SK-N-SH (cell line): ENCODE data around the gene SLC25A17. TPM values are rescaled to one million over a fixed set of nuclear protein-coding genes. Genes with fewer than 3 reads are reported as not detected.

Source experiments
- CTCF ChIA-PET: fragments of 300-600, 350-600 bp; formaldehyde crosslinking; extraction: SDS; loops from one replicate; lab custom pipeline; 2021; lab: Yijun Ruan, JAX
- POLR2A ChIA-PET: fragments of 350-600 bp; sonication (Branson Sonifier 250); formaldehyde crosslinking; extraction: SDS; loops from one replicate; lab custom pipeline; 2020; ENCODE audit warnings: antibody characterized with exemption, inconsistent platforms; lab: Yijun Ruan, JAX
- DNase-seq: peaks from one replicate; pipeline ENCODE4 v3.0.0; 2012
- H2AFZ ChIP-seq: fragments of 200-600 bp; sonication (generic); 2 replicates; pipeline ENCODE4 v1.8.1; 2016; ENCODE audit warnings: antibody characterized with exemption, mild to moderate bottlenecking, low read depth
- H3F3A ChIP-seq: fragments of 200-600 bp; sonication (generic); replicated peaks from 2 replicates; pipeline ENCODE3; 2016; ENCODE audit warnings: antibody characterized with exemption, mild to moderate bottlenecking; ENCODE audit not compliant: insufficient read depth
- H3K27ac ChIP-seq, 2 experiments: fragments of 200-500 bp in 1 of 2; fragments of 200-600 bp in 1 of 2; sonication (Bioruptor generic) in 1 of 2; sonication (generic), shearing (Covaris generic) in 1 of 2; 2 replicates each; pipeline versions ENCODE4 v1.5.1 to v1.6.1; 2014 to 2016; ENCODE audit warnings: low read depth in 2 of 2, inconsistent platforms in 1 of 2, low read length in 1 of 2, mild to moderate bottlenecking in 1 of 2, mixed read lengths in 1 of 2
- H3K27me3 ChIP-seq: fragments of 200-600 bp; sonication (generic), shearing (Covaris generic); 2 replicates; pipeline ENCODE4 v1.6.1; 2016; ENCODE audit warnings: mixed run types; ENCODE audit not compliant: insufficient read depth
- H3K36me3 ChIP-seq, 2 experiments: fragments of 200-500 bp in 1 of 2; fragments of 200-600 bp in 1 of 2; sonication (Bioruptor generic) in 1 of 2; sonication (generic) in 1 of 2; replicated peaks in 1 of 2; 2 replicates each; pipeline versions ENCODE3 to v1.5.1; 2014 to 2016; ENCODE audit warnings: low read length in 1 of 2, mild to moderate bottlenecking in 1 of 2; ENCODE audit not compliant: insufficient read depth in 2 of 2, control insufficient read depth in 1 of 2
- H3K4me1 ChIP-seq, 2 experiments: fragments of 200-500 bp in 1 of 2; fragments of 200-600 bp in 1 of 2; sonication (Bioruptor generic) in 1 of 2; sonication (generic), shearing (Covaris generic) in 1 of 2; 2 replicates each; pipeline versions ENCODE4 v1.5.1 to v1.6.1; 2014 to 2016; ENCODE audit warnings: low read depth in 1 of 2, low read length in 1 of 2, mixed run types in 1 of 2; ENCODE audit not compliant: insufficient read depth in 2 of 2, control insufficient read depth in 1 of 2
- H3K4me2 ChIP-seq: fragments of 200-600 bp; sonication (generic), shearing (Covaris generic); 2 replicates; pipeline ENCODE4 v1.6.1; 2017; ENCODE audit warnings: mixed run types
- H3K4me3 ChIP-seq, 2 experiments: fragments of 200-500 bp in 1 of 2; fragments of 200-600 bp in 1 of 2; sonication (Bioruptor generic) in 1 of 2; sonication (generic), shearing (Covaris generic) in 1 of 2; 2 replicates each; pipeline versions ENCODE4 v1.5.1 to v1.8.1; 2014 to 2016; ENCODE audit warnings: low read depth in 2 of 2, inconsistent platforms in 1 of 2, low read length in 1 of 2, mild to moderate bottlenecking in 1 of 2, mixed read lengths in 1 of 2, moderate library complexity in 1 of 2
- H3K79me2 ChIP-seq: fragments of 200-600 bp; sonication (generic); 2 replicates; pipeline ENCODE4 v1.8.1; 2017; ENCODE audit warnings: mild to moderate bottlenecking; ENCODE audit not compliant: insufficient read depth
- H3K9ac ChIP-seq: fragments of 200-600 bp; sonication (generic); 2 replicates; pipeline ENCODE4 v1.6.1; 2017; ENCODE audit warnings: mixed run types
- H3K9me2 ChIP-seq: fragments of 200-600 bp; sonication (generic); 2 replicates; pipeline ENCODE4 v1.6.1; 2017; ENCODE audit warnings: mixed run types
- H3K9me3 ChIP-seq: fragments of 200-600 bp; sonication (generic); 2 replicates; pipeline ENCODE4 v1.6.1; 2017; ENCODE audit warnings: mixed run types, mild to moderate bottlenecking, moderate library complexity
- H4K20me1 ChIP-seq: fragments of 200-600 bp; sonication (generic); 2 replicates; pipeline ENCODE4 v1.6.1; 2017; ENCODE audit warnings: mild to moderate bottlenecking, mixed run types; ENCODE audit not compliant: insufficient read depth
- CTCF ChIP-seq: fragments of 200-600 bp; sonication (generic); IDR thresholded peaks from 2 replicates; pipeline ENCODE4 v1.6.1; 2017; ENCODE audit warnings: antibody characterized with exemption, mild to moderate bottlenecking, moderate library complexity
- FOXJ3 ChIP-seq: sonication (generic); formaldehyde crosslinking; IDR thresholded peaks from 2 replicates; pipeline ENCODE4 v1.5.1; 2020; ENCODE audit warnings: mild to moderate bottlenecking, missing genetic modification reagents
- GATA2 ChIP-seq: sonication (generic); formaldehyde crosslinking; IDR thresholded peaks from 2 replicates; pipeline ENCODE4 v1.5.0; 2020; ENCODE audit warnings: mild to moderate bottlenecking, missing genetic modification reagents
- IRF3 ChIP-seq: fragments of 150-350 bp; IDR thresholded peaks from 2 replicates; pipeline ENCODE4 v1.6.1; 2016; ENCODE audit warnings: mild to moderate bottlenecking, low read depth, low read length
- PBX3 ChIP-seq: IDR thresholded peaks from 2 replicates; pipeline ENCODE4; 2012
- POLR2AphosphoS5 ChIP-seq: IDR thresholded peaks from 2 replicates; pipeline ENCODE4 v1.6.1; 2012; ENCODE audit warnings: low read depth, low read length
- RAD21 ChIP-seq: IDR thresholded peaks from 2 replicates; pipeline ENCODE4 v1.6.1; 2012; ENCODE audit warnings: mild to moderate bottlenecking, low read length
- RFX5 ChIP-seq: IDR thresholded peaks from 2 replicates; pipeline ENCODE4 v1.6.1; 2012; ENCODE audit warnings: mild to moderate bottlenecking, improper control_type of control experiment, low read length
- TEAD4 ChIP-seq: IDR thresholded peaks from 2 replicates; pipeline ENCODE4 v1.4.0; 2012; ENCODE audit warnings: mild to moderate bottlenecking, borderline replicate concordance; ENCODE audit not compliant: insufficient read depth
- USF1 ChIP-seq: IDR thresholded peaks from 2 replicates; pipeline ENCODE4 v1.4.0; 2012; ENCODE audit warnings: low read depth, borderline replicate concordance
- WGBS: methylation state at CpG from one replicate; pipeline ENCODE4 v1.1.6; 2017; ENCODE audit warnings: low lambda C conversion rate; 5-methylcytosine and 5-hydroxymethylcytosine counted together
- polyA plus RNA-seq, 3 experiments: library from polyadenylated mRNA; depleted of rRNA; stranded (reverse); fragments of >200 nt; gene quantifications; 2 replicates each; pipeline ENCODE4 v1.2.3, GENCODE V29; 2012

Gene SLC25A17
- polyA plus RNA-seq, 1 of the 3 experiments (the other 2 are of a cell fraction) = 11.1 TPM

GRCh38 chr22:40867109-40867508 lies 48.0 kb upstream of the SLC25A17 start:
- CTCF ChIA-PET = interaction anchor here (1.4 kb wide), 1 partner anchor 32 kb away, joined by 3 read pairs; no protein-coding TSS in a partner anchor
- no peak overlapping the region for H2AFZ ChIP-seq
- H3K27me3 ChIP-seq = no peaks in the 10 kb centered on the region
- H3K4me2 ChIP-seq = no peak overlapping the region
- H3F3A ChIP-seq = no peaks in the 10 kb centered on the region
- POLR2A ChIA-PET = interaction anchor here (1.2 kb wide), 1 partner anchor 9 kb away, joined by 3 read pairs; no protein-coding TSS in a partner anchor
- H3K27ac ChIP-seq = no peak overlapping the region
- no peak for DNase-seq
- H3K4me3 ChIP-seq = no peak overlapping the region
- no peak for TF ChIP-seq CTCF
- no peak for TF ChIP-seq TEAD4
- TF ChIP-seq POLR2AphosphoS5 = no peak
- H3K9me2 ChIP-seq = no peaks in the 10 kb centered on the region
- no peaks in the 10 kb centered on the region for H4K20me1 ChIP-seq
- no peak overlapping the region for H3K9ac ChIP-seq
- no peaks in the 10 kb centered on the region for H3K9me3 ChIP-seq
- peaks cover 0 to 6% of the 10 kb centered on the region in 2 experiments; a peak in 2 of 4 replicates for H3K4me1 ChIP-seq
- WGBS = 100% methylated on average over 2 of the region's 2 CpGs
- peaks cover 4 to 10% of the 10 kb centered on the region in 2 experiments for H3K36me3 ChIP-seq
- H3K79me2 ChIP-seq = peaks cover 28% of the 10 kb centered on the region; the same call in 1 of the 2 replicates

- CTCF ChIA-PET = no interaction called here
- TF ChIP-seq FOXJ3 (CRISPR knock-in tag) (no peak), RAD21 (no peak)
- no peak overlapping the region for H2AFZ ChIP-seq
- H3K4me3 ChIP-seq = no peak overlapping the region
- H3K27ac ChIP-seq = no peak overlapping the region
- H3F3A ChIP-seq = no peaks in the 10 kb centered on the region
- peaks cover 5 to 6% of the 10 kb centered on the region in 2 experiments; a peak in 2 of 4 replicates for H3K4me1 ChIP-seq
- no peaks in the 10 kb centered on the region for H3K27me3 ChIP-seq
- peaks cover 0 to 13% of the 10 kb centered on the region in 2 experiments for H3K36me3 ChIP-seq
- no peaks in the 10 kb centered on the region for H3K9me2 ChIP-seq
- H3K9ac ChIP-seq = no peak overlapping the region
- peaks cover 72% of the 10 kb centered on the region for H3K79me2 ChIP-seq
- no peak overlapping the region for H3K4me2 ChIP-seq
- H4K20me1 ChIP-seq = no peaks in the 10 kb centered on the region
- POLR2A ChIA-PET = no interaction called here
- DNase-seq = no peak
- WGBS = 100% methylated on average over 2 of the region's 2 CpGs
- no peaks in the 10 kb centered on the region for H3K9me3 ChIP-seq
These were observed 43.4 kb upstream of the SLC25A17 start for GRCh38 chr22:40862537-40862936.

- 66% methylated on average over 3 of the region's 3 CpGs for WGBS
- Histone ChIP-seq H3K36me3 (peaks cover 0 to 13% of the 10 kb centered on the region in 2 experiments), H3K4me3 (no peak within 1 kb of the TSS), H3K9me3 (no peaks in the 10 kb centered on the region), H2AFZ (no peak within 1 kb of the TSS), H3K79me2 (peaks cover 77% of the 10 kb centered on the region), H3K4me1 (peaks cover 5 to 6% of the 10 kb centered on the region in 2 experiments; a peak in 2 of 4 replicates), H3K9me2 (no peaks in the 10 kb centered on the region), H3K27me3 (no peaks in the 10 kb centered on the region), H3K4me2 (no peak within 1 kb of the TSS), H3K9ac (no peak within 1 kb of the TSS), H3K27ac (no peak within 1 kb of the TSS), H4K20me1 (no peaks in the 10 kb centered on the region), H3F3A (no peaks in the 10 kb centered on the region)
- ChIA-PET POLR2A (no interaction called here), CTCF (no interaction called here)
- TF ChIP-seq CTCF = no peak
- TF ChIP-seq IRF3 = no peak
- no peak for TF ChIP-seq GATA2 (CRISPR knock-in tag)
- TF ChIP-seq PBX3 = no peak
- TF ChIP-seq USF1 = no peak
- no peak for TF ChIP-seq RAD21
- no peak for TF ChIP-seq RFX5
- DNase-seq = no peak
These were observed 42.9 kb upstream of the SLC25A17 start, which contains the start of gene DNAJB7 for GRCh38 chr22:40862013-40862412. Gene DNAJB7 (minus strand): TSS chr22:40862113. CDS start chr22:40861994, 119 bp downstream.
